DMS153 treated with DMSO at 0.1 percent for 48 hours (cell line): ENCODE data around the gene LRPPRC.

Experiments used
- DNase-seq: peaks from one replicate; lab custom pipeline; 2025; ENCODE audit not compliant: unreplicated experiment; lab: John Stamatoyannopoulos, UW

Gene LRPPRC

DNA sequence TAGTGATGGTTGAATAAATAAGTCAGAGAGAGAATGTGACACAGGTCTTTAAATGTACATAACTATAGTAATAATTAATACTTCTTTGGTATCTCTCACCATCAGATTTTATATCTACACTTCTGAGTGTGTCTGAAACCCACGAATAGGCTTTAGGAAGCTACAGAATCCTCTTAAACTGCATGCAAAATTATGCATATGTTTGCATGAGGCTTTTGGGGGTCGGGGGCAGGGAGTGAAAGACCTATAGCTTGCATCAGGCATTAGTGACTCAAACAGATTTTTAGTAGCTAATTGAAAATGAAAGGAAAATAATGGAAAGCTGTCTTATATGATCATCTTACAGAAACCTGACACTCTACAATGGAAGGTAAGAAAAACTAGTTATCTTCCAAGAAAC is 14.9 kb downstream of the LRPPRC start:
- DNase-seq = no peak

DNA sequence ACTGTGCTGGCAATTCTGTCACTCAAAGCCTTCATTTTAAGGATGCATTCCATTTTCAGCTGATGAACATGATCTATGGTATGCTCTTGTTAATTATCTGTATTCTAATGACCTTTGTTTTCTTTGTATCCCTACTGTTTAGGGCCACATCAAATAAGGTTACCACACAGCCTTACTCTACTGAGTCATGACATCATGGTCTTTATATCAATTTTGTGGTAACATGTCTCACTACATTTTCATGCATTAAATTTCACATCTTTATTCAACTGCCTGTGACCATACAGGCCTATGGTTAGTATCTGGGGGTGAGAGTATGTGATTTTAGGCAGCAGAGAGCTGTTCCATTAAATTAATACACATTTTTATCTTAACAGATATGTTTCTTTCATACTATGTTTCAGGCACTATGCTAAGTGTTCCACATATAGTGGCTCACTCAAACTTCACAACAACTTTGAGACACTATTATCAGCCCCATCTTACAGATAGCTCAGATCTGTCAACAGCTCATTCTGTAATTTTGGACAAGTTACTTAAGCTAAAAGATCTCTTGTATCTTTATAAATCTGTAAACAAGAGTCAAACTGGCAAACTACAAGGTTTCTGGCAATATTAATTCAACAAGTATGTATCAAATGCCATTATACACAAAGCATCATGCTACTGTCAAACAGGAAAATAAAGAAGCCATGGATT is 18.0 kb downstream of the LRPPRC start:
- DNase-seq = no peak

- DNase-seq = no peak
These were observed 34.9 kb downstream of the LRPPRC start for GRCh38 chr2:43960921-43961320.

GRCh38 chr2:43958397-43959275 is 37.2 kb downstream of the LRPPRC start:
- no peak for DNase-seq

GRCh38 chr2:43950383-43951008 is 45.3 kb downstream of the LRPPRC start:
- peak; percentile 52 for DNase-seq

DNA sequence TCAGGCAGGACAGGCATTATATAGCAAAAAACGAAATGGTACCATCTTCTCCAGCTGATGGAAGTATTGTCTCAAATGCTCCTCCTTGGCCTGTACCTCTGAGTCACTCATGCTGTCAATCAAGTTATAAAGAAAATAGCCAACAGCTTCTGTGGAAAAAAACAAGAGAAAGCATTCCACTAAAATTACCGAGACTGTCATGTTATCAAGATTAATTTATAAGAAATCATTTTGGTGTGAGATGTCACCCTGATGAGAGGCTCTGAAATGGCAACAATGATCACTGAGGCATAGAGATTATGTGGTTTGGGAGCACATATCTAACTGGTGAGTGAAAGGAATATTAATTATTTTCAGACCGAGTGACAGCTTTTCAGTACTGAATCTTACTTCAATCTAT is 47.4 kb downstream of the LRPPRC start:
- no peak for DNase-seq

- no peak for DNase-seq
These were observed 49.1 kb downstream of the LRPPRC start for GRCh38 chr2:43946685-43947084.

DNA sequence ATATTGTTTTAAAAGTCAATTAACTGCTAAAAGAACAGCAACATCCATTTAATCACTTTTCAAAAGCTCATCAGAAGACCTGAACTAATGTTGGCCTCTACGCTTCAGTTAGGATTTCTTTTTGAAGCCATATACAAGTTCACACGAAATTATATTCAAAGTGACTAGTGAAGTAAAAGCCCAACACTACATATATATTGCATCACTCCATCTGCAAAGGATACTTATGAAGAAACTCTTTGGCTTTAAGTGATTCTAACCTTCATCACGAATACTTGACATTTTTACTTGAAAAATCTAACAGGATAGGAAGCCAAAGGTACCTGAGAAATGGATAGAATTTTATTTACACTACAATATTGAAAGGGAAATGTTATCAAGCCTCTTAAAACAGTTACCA is 50.4 kb downstream of the LRPPRC start:
- no peak for DNase-seq

GRCh38 chr2:43944915-43945314 is 50.9 kb downstream of the LRPPRC start:
- DNase-seq = no peak

DNA sequence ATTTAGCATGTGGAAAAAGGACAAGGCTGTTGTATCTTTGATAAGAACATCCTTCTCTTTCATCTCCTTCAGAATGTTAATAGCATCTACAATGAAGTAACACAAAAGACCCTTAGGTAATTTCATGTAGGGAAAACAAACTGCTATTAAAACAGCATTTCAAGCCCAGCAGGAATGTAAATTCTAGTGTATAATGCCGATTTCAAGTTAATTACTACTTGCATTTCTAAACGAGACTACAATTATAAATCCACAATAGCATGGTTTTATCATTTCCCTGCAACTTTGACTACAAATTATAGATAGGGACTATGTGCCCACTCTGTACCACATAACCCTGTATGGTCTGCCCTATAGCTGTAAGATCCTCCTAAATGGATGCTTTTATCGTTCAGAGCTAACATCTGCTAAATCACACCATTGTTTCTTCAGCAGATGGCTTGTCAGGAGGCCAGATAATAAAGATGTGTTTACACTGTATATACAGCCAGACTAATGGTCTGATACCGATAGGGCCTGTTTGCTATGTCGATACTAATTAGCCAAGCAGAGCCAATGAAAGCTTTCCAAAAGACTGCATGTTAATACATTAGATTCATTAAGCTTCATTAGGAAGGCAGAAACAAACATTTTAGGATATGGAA is 51.9 kb downstream of the LRPPRC start:
- DNase-seq = peak; percentile 84

- no peak for DNase-seq
These were observed 52.5 kb downstream of the LRPPRC start for GRCh38 chr2:43943323-43943722.

GRCh38 chr2:43942881-43943280 is 52.9 kb downstream of the LRPPRC start:
- DNase-seq = no peak

DNA sequence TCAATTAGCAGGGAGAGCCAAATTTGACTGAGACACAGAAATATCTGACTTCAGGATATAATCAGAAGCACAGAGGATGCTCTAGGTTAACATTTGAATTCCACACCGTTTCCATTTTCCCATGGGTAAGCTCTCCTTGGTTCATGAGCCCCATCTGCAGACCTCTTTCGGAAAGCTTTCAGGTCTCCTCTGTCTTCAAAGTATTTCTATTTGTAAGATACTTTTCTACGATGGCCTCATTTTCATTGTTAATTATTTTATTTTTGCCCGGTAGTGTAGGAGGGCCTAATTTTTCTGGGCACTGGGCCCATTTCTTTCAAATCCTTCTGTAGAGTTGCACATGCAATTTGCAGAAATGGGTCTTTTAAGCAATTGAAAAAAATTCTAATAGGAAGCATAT is 53.8 kb downstream of the LRPPRC start:
- DNase-seq = no peak

DNA sequence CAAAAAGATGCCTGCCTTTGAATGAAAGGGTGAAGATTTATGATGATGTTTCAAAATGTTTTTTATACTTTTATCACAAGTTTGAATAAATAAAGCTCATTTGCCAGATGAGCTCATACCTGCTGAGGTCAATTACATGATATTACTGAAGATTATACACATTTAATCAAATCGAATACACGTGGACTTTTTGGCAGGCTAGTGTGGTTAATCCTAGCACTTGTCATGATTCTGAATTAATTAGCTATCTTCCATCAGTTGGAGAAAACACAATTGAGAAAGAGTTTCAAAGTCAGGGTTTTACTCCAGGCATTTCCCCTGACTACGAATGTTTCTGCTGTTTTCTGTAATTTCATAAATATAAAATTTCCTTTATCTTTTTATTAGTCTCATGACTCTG is 54.4 kb downstream of the LRPPRC start:
- DNase-seq = no peak

GRCh38 chr2:43939695-43940256 is 56.0 kb downstream of the LRPPRC start:
- no peak for DNase-seq

DNA sequence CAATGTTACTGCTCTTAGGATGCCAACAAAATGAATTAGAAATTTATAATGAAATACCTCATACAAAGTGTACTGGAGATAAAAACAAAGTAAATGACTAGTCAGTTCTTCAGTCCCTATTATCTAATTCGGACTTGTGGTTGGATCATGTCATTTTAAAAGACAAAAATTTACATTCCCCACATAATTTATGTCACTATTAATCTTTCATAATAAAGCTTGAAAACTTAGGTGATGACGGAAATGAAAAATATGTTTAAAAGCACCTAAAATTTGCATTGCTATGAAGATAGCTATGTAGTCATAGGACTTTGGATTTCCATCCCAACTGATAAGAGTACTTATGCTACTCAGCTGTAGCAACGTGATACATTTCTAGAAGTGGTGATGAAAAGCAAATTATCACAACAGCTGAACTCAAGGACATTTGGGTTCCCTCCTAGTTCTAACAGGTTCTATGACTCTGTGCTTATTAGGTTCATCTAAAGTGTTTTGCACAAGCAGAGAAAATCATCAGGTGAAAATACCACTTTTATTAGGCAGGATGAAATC is 58.4 kb downstream of the LRPPRC start:
- DNase-seq = no peak

- no peak for DNase-seq
These were observed 61.2 kb downstream of the LRPPRC start for GRCh38 chr2:43934567-43934966.

- DNase-seq = no peak
These were observed 64.5 kb downstream of the LRPPRC start for GRCh38 chr2:43931293-43931692.

DNA sequence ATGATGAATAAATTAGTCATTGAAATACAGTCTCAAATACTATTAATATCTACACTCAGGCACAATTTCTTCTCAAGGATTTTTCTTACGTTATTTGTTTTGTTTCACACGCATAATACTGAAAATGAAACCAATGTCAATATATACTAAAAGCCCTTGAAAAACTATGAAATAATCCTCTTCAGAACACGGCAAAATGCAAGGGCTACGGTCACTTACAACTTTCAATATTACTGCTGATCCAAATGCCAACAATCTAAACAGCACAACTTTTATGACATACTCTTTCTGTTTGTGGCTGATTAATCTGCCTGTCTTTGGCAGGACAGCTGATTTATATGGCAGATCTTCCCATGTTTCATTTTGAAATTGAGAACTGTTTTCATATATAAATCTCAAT is 68.3 kb downstream of the LRPPRC start:
- DNase-seq = no peak

GRCh38 chr2:43925431-43925830 is 70.4 kb downstream of the LRPPRC start:
- DNase-seq = no peak

DNA sequence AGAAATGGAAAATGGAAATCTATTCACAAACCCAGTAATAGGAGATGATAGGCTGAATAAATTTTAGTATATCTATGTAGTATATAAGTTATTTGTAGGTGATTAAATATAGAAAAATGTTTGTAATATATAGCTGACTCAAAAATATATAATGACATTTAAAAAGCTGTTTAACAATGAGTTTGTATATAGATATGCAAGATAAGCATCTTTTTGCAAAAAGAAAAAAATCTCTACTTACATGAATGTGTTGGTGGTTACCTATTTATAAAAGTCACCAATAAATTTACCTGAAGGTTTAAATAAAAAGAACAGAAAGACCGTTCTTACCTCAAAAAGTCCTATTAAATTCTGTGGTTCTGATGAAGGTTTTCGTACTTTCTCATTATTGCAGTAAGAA is 71.3 kb downstream of the LRPPRC start:
- no peak for DNase-seq
